HG03095 (cell line): ENCODE data around the gene GXYLT2.

ENCODE experiments used
- ATAC-seq: cut with Tn5 transposase; IDR thresholded peaks from one replicate; pipeline ENCODE4 v1.9.1; 2021; ENCODE audit warnings: moderate library complexity; ENCODE audit not compliant: unreplicated experiment

GXYLT2 gene

GRCh38 chr3:72887705-72888545 lies at the start of gene GXYLT2:
Gene GXYLT2, plus strand, starts transcription at chr3:72888046. Its CDS starts 188 bp downstream, at chr3:72888234.
- no peak for ATAC-seq

GRCh38 chr3:72839057-72839456 lies 48.8 kb upstream of the GXYLT2 start:
- no peak for ATAC-seq

GRCh38 chr3:72844436-72844993 lies 43.3 kb upstream of the GXYLT2 start:
- no peak for ATAC-seq

GRCh38 chr3:72846166-72846565 lies 41.7 kb upstream of the GXYLT2 start:
- ATAC-seq: no peak

GRCh38 chr3:72847282-72847681 lies 40.6 kb upstream of the GXYLT2 start:
- no peak for ATAC-seq

- peak; percentile 85 for ATAC-seq
Measured at GRCh38 chr3:72847751-72848702, 39.8 kb upstream of the GXYLT2 start, which contains the start of gene SHQ1. Gene SHQ1, minus strand, starts transcription at chr3:72848445. Its CDS starts 105 bp downstream, at chr3:72848340.

GRCh38 chr3:72848703-72849081 lies 39.2 kb upstream of the GXYLT2 start:
- peak; percentile 50 for ATAC-seq

GRCh38 chr3:72855001-72855400 lies 32.8 kb upstream of the GXYLT2 start:
- no peak for ATAC-seq

- no peak for ATAC-seq
Measured at GRCh38 chr3:72860053-72860452, 27.8 kb upstream of the GXYLT2 start.

GRCh38 chr3:72860846-72861245 lies 27.0 kb upstream of the GXYLT2 start:
- no peak for ATAC-seq

- ATAC-seq: no peak
Measured at GRCh38 chr3:72862314-72863090, 25.3 kb upstream of the GXYLT2 start.

GRCh38 chr3:72872183-72872582 lies 15.7 kb upstream of the GXYLT2 start:
- ATAC-seq: no peak

- ATAC-seq: no peak
Measured at GRCh38 chr3:72887343-72887704, 522 bp upstream of the GXYLT2 start.

GRCh38 chr3:72888546-72889309 lies 882 bp downstream of the GXYLT2 start:
- ATAC-seq: no peak

- no peak for ATAC-seq
Measured at GRCh38 chr3:72889310-72890165, 1.7 kb downstream of the GXYLT2 start.

GRCh38 chr3:72890166-72890925 lies 2.5 kb downstream of the GXYLT2 start:
- ATAC-seq: no peak

GRCh38 chr3:72891053-72891855 lies 3.4 kb downstream of the GXYLT2 start:
- ATAC-seq: no peak
